GM21390 (cell line): ENCODE data around the gene PNPT1.
"Not testable (repeated sequence)": the region's sequence is repeated elsewhere in the genome, so short reads cannot be mapped to it uniquely, and the experiment has no call there.

Experiments
- ATAC-seq: cut with Tn5 transposase; IDR thresholded peaks from one replicate; pipeline ENCODE4 v1.9.1; 2021; ENCODE audit not compliant: unreplicated experiment

PNPT1 gene

DNA sequence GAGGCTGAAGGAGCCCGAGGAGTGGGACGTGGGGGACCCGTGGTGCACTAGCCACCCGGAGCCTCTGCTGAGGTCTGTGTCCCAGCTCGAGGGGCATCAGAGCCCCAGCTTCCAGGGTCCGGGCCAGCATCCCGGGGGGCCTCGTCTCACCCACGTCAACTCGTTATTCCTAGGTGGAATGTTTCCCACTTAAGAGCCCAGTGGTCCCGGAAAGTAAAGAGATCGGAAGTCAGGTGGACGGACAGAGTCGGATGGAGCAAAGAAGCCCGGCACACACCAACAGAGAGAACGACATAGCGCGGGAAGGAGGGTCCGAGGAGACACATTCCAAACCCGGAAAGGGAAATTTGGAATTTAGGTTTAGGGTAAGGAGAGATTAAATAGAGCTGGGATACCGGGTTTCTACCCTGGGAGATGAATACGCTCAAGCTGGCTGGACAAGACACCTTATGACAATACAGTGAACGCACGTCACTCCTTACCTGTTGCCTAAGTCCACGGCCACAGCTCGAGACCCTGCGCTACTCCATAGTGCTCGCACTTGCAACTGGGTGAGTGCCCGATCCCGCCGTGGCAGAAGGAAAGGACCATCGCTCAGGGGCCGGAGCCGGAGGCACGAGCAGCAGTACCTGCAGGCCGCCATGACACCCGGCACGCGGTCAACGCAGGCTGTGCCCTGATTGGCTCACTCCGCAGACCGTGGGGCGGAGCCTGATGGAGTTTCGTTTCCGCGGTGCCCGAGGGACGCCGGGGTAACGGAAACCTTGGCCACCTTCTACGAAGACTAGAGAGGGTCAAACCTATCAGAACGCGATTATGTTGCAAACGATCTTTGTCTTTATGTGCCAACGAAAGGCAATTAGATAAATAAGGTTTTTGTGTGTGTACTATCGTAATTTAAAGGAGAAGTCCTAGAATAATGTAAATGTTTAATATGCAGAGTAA lies at the start of gene PNPT1:
Gene PNPT1 (minus strand): TSS at position 664 of the 945 bp plus-strand sequence. CDS start 21 bp downstream, at position 643.
- ATAC-seq = peak; percentile 100

DNA sequence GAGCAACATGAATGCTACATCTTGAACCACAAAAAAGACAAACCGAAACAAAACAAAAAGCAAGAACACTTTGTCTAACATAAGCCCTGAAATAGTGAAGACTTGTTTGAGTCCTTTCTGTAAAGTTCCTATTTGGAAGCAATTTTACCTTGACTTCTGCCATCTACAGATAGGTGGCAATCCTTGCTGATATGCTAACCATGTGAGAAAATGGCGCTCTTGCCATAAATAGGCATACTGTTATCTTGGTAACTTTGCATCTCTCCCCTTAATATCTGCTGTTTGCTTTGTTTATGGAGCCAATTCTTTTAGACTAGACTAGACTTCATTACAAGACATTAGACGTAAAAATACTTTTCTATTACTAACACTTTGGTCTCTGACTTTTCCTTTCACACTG lies 49.4 kb upstream of the PNPT1 start:
- ATAC-seq = no peak

DNA sequence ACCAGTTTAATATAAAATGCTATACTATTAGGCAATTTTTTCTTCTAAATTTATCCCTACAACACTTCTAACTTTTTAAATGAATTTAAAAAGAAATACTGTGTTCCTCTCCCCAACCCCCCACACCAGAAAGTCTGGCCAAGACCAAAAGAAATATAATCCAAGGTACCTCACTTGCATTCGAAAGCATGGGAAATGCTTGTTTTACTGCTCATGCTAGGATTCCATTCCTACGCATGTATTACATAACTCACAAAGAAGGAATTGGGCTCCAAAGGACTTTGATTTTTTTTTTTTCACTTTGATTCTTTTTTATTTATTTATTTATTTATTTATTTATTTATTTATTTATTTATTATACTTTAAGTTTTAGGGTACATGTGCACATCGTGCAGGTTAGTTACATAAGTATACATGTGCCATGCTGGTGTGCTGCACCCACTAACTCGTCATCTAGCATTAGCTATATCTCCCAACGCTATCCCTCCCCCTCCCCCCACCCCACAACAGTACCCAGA lies 42.4 kb upstream of the PNPT1 start:
- ATAC-seq = not testable (repeated sequence)

GRCh38 chr2:55734726-55735125 lies 41.1 kb upstream of the PNPT1 start:
- no peak for ATAC-seq

GRCh38 chr2:55733335-55733734 lies 39.7 kb upstream of the PNPT1 start:
- ATAC-seq = no peak

- no peak for ATAC-seq
Measured at GRCh38 chr2:55732854-55733253, 39.2 kb upstream of the PNPT1 start.

DNA sequence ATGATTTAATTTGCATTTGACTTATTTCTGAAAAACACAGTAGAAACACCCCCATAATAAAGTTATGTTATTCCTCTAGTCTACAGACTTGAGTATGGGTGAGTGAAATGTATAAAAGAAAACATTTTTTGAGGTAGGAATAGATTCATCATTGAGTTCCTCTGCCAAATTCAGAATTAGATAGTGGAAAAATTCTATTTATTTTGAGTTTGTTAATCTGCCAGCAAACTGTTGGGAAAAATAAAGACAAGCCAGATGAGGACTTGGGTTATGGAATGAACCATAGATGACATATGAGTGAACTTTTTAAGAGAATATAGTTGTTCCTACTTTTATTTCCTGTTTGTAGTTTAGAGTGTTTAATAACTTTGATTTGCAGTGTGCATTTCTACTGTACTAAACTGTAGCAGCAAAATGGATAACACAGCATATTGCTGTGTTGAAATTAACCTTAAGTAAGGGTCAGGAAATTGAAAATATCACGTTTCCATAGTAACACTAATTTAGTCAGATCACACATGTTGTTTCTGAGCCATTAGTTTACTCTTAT lies 35.6 kb upstream of the PNPT1 start:
- no peak for ATAC-seq

GRCh38 chr2:55721596-55722215 lies 28.1 kb upstream of the PNPT1 start:
- no peak for ATAC-seq

- no peak for ATAC-seq
Measured at GRCh38 chr2:55720417-55720816, 26.8 kb upstream of the PNPT1 start.

DNA sequence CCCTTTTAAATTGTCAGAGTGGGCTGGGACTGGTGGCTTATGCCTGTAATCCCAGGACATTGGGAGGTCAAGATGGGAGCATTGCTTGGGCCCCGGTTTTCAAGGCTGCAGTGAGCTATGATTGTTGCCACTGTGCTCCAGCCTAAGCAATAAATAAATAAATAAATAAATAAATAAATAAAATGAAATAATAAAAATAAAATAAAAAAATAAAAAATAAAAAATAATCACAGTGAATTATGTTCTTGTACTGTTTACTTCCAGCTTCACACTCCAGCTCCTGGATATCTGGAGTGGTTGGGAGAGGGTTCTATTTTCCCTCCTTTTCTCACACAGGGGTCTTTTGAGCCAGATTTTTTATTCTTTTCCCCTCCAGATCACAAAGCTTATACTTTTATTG lies 26.2 kb upstream of the PNPT1 start:
- ATAC-seq = no peak

DNA sequence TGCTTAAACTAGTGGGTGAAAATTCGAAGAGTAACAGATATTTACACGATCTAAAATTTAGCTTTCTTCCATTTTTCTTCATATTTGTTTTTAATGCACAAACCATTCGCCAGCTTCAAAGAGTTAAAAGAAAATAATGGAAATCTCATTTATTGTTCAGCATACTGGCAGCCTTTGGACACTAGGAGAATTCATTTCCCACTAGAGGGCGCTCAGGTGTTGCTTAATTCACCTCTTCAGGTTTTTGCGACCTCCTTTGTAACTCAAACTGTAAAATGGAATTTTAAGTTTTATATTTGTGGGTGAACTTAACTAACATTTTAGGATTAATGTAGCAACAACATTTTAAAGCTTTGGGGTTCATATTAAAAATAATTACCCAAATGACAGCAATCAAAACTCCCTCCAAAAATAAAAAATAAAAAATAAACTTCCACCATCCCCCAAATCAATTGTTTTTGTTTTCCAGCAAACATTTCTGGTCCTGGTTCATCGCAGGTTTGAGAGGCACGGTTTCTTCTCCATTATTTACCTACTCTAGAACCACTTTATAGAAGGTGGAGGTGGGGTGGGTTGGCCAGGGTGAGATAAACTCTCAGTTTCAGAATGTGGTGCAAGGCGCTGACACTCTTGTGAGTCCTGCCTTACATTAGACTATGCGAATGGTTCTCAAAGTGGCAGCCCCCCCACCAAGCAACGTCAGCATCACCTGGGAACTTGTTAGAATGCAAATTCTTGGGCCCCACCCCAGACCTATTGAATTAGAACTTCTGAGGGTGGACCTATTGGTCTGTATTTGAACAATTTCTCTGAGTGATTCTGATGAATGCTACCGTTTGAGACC lies 24.7 kb upstream of the PNPT1 start:
- peak; percentile 75 for ATAC-seq

GRCh38 chr2:55715626-55716025 lies 22.0 kb upstream of the PNPT1 start:
- no peak for ATAC-seq

- not testable (repeated sequence) for ATAC-seq
Measured at GRCh38 chr2:55715178-55715577, 21.5 kb upstream of the PNPT1 start.

GRCh38 chr2:55712477-55713060 lies 18.9 kb upstream of the PNPT1 start:
- no peak for ATAC-seq

DNA sequence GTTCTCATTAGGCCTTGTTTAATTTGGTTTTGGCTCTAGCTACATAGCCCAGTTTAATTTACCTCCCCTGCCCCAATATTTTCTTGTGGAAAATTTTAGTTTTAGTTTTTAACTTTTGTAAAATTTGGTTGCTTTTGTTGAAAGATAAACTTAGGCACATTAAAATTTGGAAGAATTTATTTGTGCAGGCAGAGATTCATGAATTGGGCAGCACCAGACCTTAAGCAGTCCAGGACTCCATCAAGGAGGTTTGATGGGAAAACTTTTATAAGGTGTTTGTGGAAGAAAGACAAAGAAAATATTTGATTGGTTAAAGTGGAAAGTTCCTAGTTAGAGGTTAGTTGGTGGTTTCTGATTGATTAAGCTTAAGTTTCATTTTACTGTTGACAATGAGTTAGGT lies 16.4 kb upstream of the PNPT1 start:
- ATAC-seq = no peak

DNA sequence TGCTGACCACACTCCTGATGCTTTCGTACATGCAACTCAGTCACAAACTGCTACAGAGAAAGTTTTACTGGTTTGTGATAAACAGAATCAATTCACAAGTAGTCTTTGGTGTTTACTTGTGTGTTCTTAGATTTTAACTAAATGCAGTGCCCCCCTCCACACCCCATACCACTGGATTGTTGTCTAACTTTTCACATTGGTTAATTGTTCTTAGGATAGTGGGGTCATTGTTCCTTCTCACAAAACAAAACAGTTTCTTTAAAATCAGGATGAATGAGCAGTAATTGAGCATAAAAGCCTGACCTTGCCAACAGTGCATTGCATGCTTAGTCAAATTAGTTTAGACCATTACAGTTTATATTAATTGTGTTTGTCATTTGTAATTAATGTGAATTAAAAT lies 14.1 kb upstream of the PNPT1 start:
- ATAC-seq = no peak

- not testable (repeated sequence) for ATAC-seq
Measured at GRCh38 chr2:55706258-55706657, 12.6 kb upstream of the PNPT1 start.

DNA sequence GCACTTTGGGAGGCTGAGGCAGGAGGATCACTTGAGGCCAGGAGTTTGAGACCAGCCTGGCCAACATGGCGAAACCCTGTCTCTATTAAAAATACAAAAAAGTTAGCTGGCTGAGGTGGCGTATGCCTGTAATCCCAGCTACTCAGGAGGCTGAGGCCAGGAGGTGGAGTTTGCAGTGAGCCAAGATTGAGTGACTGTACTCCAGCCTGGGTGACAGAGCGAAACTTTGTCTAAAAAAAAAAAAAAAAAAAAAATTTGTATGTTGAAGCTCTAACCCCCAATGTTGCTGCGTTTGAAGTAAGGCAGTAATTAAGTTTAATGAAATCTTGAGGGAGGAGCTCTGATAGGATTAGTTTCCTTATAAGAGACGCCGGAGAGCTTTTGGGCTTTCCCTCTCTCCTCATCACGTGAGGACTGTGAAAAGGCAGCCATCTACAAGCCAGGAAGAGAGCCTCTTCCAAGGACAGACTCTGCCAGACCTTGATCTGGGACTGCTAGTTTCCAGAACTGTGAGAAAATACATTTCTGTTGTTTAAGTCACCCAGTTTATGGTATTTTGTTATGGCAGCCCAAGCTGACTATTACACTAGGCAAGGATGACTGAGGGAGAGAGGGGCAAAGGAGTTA lies 11.5 kb upstream of the PNPT1 start:
- no peak for ATAC-seq

DNA sequence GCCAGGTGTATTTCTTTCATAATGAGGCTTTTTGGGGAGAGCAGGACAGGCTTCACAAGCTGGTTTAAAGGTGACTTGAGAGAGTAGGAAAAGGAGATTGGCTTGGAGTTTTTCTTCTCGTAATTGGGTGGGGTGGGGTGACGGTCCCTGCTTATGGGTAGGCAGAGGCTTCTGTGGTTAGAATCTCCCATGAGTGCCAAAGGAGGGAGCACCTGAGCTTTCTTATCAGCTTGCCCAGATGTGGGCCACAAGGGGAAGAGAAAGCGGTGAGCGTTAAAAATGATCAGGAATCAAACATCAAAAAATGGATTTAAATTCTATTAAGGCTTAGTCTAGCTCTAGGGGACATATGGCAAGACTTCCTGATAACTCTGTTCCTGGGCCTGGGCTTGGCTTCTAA lies 9.7 kb upstream of the PNPT1 start:
- ATAC-seq = no peak

GRCh38 chr2:55692740-55693139 lies 904 bp downstream of the PNPT1 start:
- ATAC-seq = not testable (repeated sequence)
